Thoracic aorta (tissue), 2 donors: ENCODE data around the gene PIK3CA. TPM values are rescaled to one million over a fixed set of nuclear protein-coding genes. Genes with fewer than 3 reads are reported as not detected.
"Not testable (repeated sequence)": the region's sequence is repeated elsewhere in the genome, so short reads cannot be mapped to it uniquely, and the experiment has no call there.

Source experiments
- ATAC-seq: fragments of 150-250 bp; one replicate; pipeline ENCODE4 v1.8.0; 2017; ENCODE audit warnings: low read depth; ENCODE audit not compliant: insufficient number of reproducible peaks, low FRiP score
- DNase-seq: peaks from one replicate; pipeline ENCODE4 v3.0.0-alpha.2; 2020; ENCODE audit warnings: low spot score
- H3K27ac ChIP-seq, 2 donors: fragments of 200-600 bp; sonication (generic); 1 replicate in 1 of 2; 2 replicates in 1 of 2; pipeline ENCODE4 v1.5.1; 2016; ENCODE audit warnings: mild to moderate bottlenecking in 2 of 2, moderate library complexity in 2 of 2
- H3K27me3 ChIP-seq: fragments of 200-600 bp; sonication (generic); replicated peaks from 2 replicates; pipeline ENCODE4 v1.6.0; 2016; ENCODE audit warnings: mild to moderate bottlenecking; ENCODE audit not compliant: insufficient read depth
- H3K36me3 ChIP-seq: fragments of 200-600 bp; sonication (generic); one replicate; pipeline ENCODE4 v1.5.1; 2016
- H3K4me1 ChIP-seq, 2 donors: fragments of 200-600 bp; sonication (generic); 1 replicate in 1 of 2; 2 replicates in 1 of 2; pipeline versions ENCODE4 v1.5.1 to v1.6.0; 2016; ENCODE audit warnings: low read depth in 2 of 2, mild to moderate bottlenecking in 1 of 2; ENCODE audit not compliant: control insufficient read depth in 1 of 2
- H3K4me3 ChIP-seq: fragments of 200-600 bp; sonication (generic); 2 replicates; pipeline ENCODE4 v1.5.1; 2016; ENCODE audit warnings: mild to moderate bottlenecking
- H3K9me3 ChIP-seq: fragments of 200-600 bp; sonication (generic); 2 replicates; pipeline ENCODE4 v1.5.1; 2016
- CTCF ChIP-seq: fragments of 200-600 bp; sonication (generic); IDR thresholded peaks from one replicate; pipeline ENCODE4 v1.5.1; 2019; ENCODE audit warnings: antibody characterized with exemption
- total RNA-seq, 2 donors: library from RNA; depleted of rRNA; stranded (reverse); fragments of >200 nt; gene quantifications; one replicate each; pipeline versions ENCODE4 v1.1.0 to v1.2.3, GENCODE V29; 2016

Gene PIK3CA
- total RNA-seq, 2 donors from 2014 or later: 33.9 to 39.5 TPM

GRCh38 chr3:179192542-179192941 is 44.4 kb downstream of the PIK3CA start:
- peaks cover 22 to 57% of the 10 kb centered on the region in 2 donors for H3K4me1 ChIP-seq
- ATAC-seq (no peak), DNase-seq (no peak)
- no peaks in the 10 kb centered on the region for H3K36me3 ChIP-seq
- no peak overlapping the region for H3K4me3 ChIP-seq
- no peaks in the 10 kb centered on the region for H3K9me3 ChIP-seq
- no peak for TF ChIP-seq CTCF
- no peak overlapping the region for H3K27ac ChIP-seq
- no peaks in the 10 kb centered on the region for H3K27me3 ChIP-seq

- Histone ChIP-seq H3K9me3 (no peaks in the 10 kb centered on the region), H3K27ac (no peak overlapping the region), H3K36me3 (no peaks in the 10 kb centered on the region), H3K27me3 (no peaks in the 10 kb centered on the region), H3K4me1 (peaks cover 21 to 45% of the 10 kb centered on the region in 2 donors), H3K4me3 (no peak overlapping the region)
- ATAC-seq: no peak
- no peak for DNase-seq
- no peak for TF ChIP-seq CTCF
Measured at GRCh38 chr3:179194931-179195330, 46.8 kb downstream of the PIK3CA start.

GRCh38 chr3:179196098-179196497 is 47.9 kb downstream of the PIK3CA start:
- Histone ChIP-seq H3K27me3 (no peaks in the 10 kb centered on the region), H3K4me1 (peaks cover 15 to 34% of the 10 kb centered on the region in 2 donors), H3K9me3 (no peaks in the 10 kb centered on the region), H3K4me3 (no peak overlapping the region), H3K27ac (no peak overlapping the region), H3K36me3 (peaks cover 4% of the 10 kb centered on the region)
- no peak for TF ChIP-seq CTCF
- ATAC-seq (no peak), DNase-seq (no peak)

GRCh38 chr3:179196700-179197099 is 48.5 kb downstream of the PIK3CA start:
- Histone ChIP-seq H3K27ac (no peak overlapping the region), H3K4me1 (peaks cover 14 to 28% of the 10 kb centered on the region in 2 donors), H3K36me3 (peaks cover 5% of the 10 kb centered on the region), H3K4me3 (no peak overlapping the region), H3K27me3 (no peaks in the 10 kb centered on the region), H3K9me3 (no peaks in the 10 kb centered on the region)
- TF ChIP-seq CTCF: no peak
- DNase-seq: no peak
- ATAC-seq: no peak

- no peaks in the 10 kb centered on the region for H3K27me3 ChIP-seq
- no peak overlapping the region for H3K27ac ChIP-seq
- H3K4me3 ChIP-seq: no peak overlapping the region
- peaks cover 5 to 15% of the 10 kb centered on the region in 2 donors for H3K4me1 ChIP-seq
- no peak for ATAC-seq
- TF ChIP-seq CTCF: no peak
- no peak for DNase-seq
- H3K36me3 ChIP-seq: peaks cover 13% of the 10 kb centered on the region
- no peaks in the 10 kb centered on the region for H3K9me3 ChIP-seq
Measured at GRCh38 chr3:179200790-179201189, 52.6 kb downstream of the PIK3CA start.

- DNase-seq, H3K4me1 ChIP-seq, H3K9me3 ChIP-seq, H3K4me3 ChIP-seq, H3K27me3 ChIP-seq, H3K27ac ChIP-seq, ATAC-seq: not testable (repeated sequence)
- peaks cover 14% of the 10 kb centered on the region for H3K36me3 ChIP-seq
Measured at GRCh38 chr3:179215550-179215949, 67.4 kb downstream of the PIK3CA start.

GRCh38 chr3:179218213-179218612 is 70.1 kb downstream of the PIK3CA start:
- not testable (repeated sequence) for H3K27me3 ChIP-seq, H3K27ac ChIP-seq, H3K36me3 ChIP-seq, H3K4me1 ChIP-seq, ATAC-seq, DNase-seq, H3K4me3 ChIP-seq, H3K9me3 ChIP-seq
